NCI-H446 (cell line): Measurements from ENCODE around the gene ASCC1.
"Not testable (repeated sequence)": the region's sequence is repeated elsewhere in the genome, so short reads cannot be mapped to it uniquely, and the experiment has no call there.

Experiments used
- DNase-seq, 2 experiments: peaks; one replicate each; lab custom pipeline; 2025; lab: John Stamatoyannopoulos, UW

ASCC1 gene

DNA sequence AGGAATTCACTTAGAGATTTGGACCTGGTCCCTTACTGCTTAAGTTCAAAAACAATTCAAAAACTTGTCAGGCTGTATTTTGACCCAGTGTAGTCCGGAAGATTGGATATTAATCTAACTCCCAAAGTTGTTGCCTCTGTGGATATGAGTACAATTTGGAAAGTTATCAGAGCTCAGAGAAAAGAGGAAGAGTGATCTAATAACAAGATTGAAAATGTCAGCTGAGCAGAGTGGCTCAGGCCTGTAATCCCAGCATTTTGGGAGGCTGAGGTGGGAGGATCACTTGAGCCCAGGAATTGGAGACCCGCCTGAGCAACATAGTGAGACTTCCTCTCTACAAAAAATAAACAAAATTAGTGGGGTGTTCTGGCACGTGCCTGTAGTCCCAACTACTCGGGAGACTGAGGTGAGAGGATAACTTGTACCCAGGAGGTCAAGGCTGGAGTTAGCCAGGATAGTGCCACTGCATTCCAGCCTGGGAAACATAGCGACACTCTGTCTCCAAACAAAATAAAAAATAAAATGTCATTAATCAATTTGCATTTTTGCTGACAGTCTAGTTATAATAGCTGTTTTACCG lies 3.2 kb upstream of the ASCC1 start:
- no peak for DNase-seq

DNA sequence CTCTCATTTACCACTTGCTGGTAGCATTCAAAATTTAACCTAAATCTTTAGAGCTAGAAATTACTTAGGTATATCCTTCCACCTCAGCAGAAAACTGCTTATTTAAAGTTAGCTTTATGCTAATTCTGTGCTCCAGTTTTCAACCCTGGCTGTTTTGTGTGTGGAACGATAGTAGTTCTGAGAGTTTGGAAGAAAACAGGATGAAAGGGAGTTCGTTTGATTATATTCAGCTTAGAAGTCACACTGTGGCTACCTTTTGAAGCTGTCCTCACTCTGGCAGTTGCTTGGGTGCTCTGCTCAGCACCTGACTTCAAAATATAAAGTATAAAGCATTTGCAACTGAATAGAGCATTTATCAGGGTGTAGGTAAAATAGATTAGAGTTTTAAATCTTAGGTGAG lies 2.6 kb upstream of the ASCC1 start:
- no peak for DNase-seq

DNA sequence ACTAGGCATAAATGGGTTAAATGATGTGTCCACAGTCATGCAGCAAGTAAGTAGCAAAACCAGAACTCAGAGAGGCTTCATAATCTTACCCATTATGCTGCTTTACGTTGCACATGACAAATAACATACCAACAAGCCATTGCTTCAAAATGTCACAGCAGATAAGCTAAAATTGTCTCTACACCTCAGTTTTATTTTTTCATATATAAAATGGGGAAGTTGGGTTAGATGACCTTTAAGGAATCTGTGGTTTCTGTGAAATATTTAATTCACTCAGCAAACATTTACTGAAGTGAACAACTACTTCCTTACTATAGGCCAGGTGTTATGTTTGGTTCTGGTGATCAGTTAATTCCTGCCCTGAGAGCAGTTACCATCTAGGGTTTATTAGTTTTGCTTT lies 2.2 kb upstream of the ASCC1 start:
- no peak for DNase-seq

DNA sequence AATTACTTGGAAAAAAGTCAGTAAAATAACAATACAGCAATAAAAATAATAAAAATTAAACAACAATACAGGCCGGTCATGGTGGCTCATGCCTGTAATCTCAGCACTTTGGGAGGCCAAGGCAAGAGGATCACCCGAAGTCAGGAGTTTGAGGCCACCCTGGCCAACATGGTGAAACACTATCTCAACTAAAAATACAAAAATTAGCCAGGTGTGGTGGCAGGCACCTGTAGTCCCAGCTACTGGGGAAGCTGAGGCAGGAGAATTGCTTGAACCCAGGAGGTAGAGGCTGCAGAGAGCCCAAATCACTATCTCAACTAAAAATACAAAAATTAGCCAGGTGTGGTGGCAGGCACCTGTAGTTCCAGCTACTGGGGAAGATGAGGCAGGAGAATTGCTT lies 4.2 kb downstream of the ASCC1 start:
- DNase-seq: not testable (repeated sequence)

DNA sequence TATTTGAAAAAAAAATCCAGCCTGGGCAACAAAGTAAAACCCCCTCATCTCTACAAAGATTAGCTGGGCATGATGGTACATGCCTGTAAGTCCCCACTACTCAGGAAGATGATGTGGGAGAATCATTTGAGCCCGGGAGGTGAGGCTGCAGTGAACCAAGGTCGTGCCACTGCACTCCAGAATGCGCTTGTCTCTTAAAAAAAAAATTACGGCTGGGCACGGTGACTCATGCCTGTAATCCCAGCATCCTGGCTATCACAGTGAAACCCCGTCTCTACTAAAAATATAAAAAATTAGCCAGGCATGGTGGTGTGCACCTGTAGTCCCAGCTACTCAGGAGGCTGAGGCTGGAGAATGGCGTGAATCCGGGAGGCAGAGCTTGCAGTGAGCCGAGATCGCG lies 4.7 kb downstream of the ASCC1 start:
- not testable (repeated sequence) for DNase-seq

DNA sequence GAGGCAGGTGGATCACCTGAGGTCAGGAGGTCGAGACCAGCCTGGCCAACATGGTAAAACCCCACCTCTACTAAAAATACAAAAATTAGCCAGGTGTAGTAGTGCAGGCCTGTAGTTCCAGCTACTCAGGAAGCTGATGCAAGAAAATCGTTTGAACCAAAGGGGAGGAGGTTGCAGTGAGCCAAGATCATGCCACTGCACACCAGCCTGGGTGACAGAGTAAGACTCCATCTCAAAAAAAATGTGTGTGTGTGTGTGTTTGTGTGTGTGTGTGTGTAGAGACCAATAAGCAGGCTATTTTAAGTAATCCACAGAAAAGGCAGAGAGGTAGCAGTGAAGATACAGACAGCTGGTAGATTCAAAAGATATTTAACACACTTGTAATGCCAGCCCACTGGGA lies 7.5 kb downstream of the ASCC1 start:
- not testable (repeated sequence) for DNase-seq

DNA sequence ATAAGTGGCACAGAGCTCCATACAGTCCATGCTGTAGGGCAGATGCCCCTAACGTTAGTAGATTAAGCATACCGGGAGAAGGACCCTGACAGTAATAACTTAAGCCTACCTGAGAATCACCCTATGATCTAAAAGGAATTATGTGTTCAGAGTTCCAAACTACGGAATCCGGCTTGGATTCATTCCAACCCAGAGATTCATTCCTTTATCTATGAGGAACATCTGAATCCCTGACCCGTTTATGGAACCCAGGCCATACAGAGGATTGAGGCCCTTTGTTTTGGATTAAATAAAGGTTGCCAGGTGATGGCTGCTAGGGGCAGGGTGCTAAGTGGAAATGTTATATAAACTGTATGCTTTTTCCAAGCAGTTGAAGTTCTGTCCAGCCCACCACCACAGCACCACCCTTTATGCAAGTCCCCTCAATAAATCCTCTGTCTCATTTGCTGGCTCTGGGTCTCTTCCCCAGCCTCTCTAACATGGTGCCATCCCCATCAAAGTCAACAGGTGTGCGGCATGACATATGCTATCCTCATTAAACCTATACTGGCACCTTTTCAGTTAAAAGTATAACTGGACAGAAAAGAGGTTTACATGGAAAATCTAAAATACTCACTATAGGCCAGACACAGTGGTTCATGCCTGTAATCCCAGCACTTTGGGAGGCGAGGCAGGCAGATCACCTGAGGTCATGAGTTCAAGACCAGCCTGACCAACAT lies 9.4 kb downstream of the ASCC1 start:
- DNase-seq: no peak

DNA sequence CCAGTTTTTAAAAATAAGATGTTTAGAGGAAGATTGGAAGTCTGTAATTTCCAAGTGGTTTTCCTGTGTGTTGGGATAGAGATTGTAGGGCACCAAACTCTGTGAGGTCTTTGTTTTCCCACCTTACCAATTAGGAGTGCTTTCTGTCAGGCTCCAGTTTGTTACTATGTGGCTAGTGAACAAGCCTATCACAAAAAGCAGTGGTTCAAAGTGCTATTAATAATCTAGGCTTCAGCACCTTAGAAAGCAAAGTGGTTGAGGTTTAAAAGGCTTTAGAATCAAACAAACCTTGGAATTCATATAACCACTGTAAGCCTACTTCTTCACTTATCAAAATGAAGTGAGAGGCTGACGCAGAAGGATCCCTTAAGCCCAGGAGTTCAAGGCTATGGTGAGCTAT lies 11.4 kb downstream of the ASCC1 start:
- no peak for DNase-seq

DNA sequence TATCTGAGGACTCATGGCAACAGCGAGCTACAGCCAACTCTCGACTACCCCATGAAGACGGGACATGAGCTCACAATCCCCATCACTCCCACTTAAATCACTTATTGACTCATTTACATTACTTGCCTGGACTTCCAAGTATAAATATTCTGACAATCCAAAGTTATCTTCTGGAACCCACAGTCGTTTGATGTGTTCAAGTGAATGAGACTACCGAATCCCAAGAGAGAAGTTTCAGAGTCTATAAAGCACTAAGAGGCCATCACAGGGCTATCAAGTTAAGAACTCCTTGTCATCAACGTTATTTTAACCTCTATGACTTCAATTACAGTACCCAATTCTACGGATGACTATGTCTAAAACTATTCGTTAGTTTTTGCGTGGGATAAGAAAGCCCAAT lies 11.8 kb downstream of the ASCC1 start:
- no peak for DNase-seq

DNA sequence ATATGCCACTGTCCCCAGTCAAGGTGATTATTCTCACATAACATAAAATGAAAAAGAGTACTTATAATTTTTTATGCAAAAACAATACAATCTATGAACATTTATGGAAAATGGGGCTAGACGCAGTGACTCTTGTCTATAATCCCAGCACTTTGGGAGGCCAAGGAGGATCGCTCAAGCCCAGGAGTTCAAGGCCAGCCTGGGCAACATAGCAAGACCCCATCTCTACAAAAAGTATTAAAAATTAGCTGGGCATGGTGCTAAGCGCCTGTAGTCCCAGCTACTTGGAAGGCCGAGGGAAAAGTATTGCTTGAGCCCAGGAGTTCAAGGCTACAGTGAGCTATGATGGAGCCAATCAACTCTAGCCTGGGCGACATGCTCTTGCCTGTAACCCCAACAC lies 14.8 kb downstream of the ASCC1 start:
- no peak for DNase-seq

DNA sequence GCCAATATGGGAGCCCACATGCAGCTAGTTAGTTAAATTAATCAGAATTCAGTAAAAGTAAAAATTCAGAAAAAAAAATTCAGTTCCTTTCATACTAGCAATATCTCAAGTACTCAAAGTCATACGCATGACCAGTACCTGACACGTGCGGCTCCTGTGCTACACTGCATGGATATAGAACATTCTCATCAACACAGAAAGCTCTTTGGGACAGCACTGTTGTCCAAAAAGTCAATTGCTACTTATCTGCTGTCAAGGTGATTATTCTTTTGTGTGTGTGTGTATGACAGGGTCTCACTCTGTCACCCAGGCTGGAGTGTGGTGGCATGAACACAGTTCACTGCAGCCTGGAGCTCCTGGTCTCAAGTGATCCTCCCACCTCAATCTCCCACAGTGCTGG lies 15.2 kb downstream of the ASCC1 start:
- DNase-seq: no peak

DNA sequence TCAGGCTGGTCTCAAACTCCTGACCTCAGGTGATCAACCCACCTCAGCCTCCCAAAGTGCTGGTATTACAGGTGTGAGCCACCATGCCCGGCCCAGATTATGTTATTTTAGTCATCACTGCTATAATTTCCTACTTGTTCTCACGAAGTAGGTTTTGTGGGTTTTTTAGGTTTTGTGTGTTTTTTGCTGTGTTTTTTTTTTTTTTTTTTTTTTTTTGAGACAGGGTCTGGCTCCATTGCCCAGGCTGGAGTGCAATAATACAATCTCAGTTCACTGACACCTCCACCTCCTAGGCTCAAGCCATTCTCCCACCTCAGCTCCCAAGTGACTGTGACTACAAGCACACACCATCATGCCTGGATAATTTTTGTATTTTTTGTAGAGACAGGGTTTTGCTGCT lies 21.1 kb downstream of the ASCC1 start:
- no peak for DNase-seq

DNA sequence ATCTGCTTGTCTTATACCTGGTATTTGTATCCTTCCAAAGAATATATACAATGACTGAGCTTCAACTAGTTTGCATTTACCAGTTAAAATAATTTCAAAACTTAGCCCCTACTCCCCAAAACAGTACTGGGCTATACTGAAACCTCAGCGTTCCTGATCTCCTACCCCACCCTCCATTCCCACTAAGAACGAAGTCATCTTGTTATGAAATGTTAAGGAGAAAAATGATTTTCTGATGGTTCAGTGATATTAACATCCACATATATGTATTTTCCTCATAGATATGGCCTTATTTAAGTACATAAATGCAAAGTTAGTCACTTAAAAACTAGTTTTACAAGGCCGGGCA lies 29.1 kb downstream of the ASCC1 start:
- DNase-seq: no peak

DNA sequence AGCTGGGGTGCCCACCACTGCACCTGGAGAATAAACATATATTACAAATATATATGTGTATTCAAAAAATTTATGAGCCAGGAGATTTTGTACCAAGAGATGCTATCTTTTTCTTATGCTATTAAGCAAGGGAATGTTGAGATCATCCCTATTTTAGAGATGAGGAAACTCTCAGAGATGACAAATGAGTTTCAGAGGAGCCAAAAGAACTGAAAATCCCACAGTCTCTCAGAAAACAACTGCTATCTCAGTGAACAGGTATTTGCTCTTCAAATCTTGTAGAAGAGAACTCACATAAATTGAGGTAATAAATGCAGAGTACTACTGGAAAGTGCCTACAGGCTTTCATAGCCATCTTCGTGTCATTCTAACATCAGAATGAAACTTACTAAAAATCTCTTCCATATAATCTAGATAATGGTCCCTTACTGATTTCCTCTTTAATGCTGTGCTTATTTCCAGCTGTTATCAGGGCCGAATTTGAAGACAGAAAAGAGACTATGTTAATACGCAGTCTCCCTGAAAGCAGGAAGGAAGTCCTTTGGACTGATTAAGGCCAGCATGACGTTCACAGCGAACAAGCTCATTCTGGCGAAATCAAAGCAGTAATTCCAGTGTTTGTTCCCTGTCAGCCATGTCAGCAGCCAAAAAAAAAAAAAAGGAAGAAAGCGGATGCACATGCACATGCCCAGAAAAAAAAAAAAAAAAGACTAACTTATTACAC lies 29.7 kb downstream of the ASCC1 start:
- DNase-seq: no peak

DNA sequence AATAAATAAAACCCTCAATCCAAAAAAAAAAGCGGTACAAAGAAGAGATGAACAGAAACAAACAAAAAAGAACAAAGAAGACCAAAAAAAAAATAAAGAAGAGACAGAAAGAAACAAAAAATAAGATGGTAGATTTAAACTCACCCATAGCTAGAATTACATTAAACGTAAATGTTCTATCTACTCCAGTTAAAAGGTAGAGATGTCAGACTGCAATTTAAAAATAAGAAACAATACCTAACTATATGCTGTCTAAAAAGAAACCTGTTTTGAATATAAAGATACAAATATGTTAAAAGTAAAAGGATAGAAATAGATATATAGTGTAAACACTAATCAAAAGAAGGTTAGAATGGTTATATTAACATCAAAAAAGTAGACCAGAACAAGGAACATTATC lies 31.9 kb downstream of the ASCC1 start:
- DNase-seq: no peak

DNA sequence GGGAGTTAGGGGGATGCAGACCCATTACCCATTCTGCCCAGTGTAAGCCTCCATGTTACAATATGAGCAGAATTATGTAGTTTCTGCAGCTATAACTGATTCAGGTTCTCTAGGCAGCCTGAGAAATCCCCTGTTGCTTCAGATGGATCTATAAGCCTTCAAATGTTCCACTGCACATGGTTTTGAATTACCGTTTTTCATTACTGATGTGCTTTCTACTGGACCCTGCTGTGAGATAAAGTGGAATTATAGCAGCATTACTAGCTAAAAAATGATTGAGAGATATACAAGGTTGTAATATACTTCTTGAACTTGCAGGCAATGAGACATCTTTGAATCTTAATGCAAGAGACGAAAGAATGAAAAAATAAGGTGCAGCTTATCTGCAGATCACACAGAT lies 38.6 kb downstream of the ASCC1 start:
- DNase-seq: no peak

DNA sequence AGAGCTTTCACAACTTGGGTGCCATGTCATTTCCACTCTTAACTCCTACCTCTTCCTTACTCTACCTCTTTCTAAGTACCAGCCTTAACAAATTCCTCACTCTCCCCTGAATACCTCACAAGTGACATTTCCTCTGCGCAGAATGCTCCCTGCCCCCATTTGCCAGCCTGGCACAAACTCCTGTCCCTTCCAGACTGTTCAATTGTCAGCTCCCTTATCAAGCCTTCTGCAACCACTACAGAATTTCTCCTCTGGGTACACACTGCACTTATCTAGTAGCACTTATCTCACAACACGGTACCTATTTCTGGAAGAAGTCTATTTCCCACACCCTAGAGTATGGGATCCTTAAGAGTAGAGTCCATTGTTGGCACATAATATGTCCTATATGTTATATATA lies 39.4 kb downstream of the ASCC1 start:
- no peak for DNase-seq

DNA sequence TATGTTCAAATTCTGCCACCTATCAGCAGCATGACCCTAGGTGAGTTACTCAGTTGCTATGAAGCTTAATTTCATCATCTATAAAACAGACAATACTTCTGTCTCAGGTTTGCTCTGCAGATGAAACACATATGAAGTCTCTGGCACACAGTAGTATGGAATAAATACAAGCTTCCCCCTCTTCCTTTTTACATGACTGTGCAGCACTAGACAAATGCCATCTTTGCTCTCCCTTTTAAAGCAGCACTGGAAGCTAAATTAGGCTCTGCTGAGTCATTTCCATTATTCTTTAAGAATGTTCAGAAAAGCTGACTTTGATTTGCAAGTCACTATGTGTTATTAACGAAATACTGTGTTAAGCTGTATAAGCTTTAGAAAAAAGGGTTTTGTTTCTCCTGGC lies 40.9 kb downstream of the ASCC1 start:
- DNase-seq: no peak

DNA sequence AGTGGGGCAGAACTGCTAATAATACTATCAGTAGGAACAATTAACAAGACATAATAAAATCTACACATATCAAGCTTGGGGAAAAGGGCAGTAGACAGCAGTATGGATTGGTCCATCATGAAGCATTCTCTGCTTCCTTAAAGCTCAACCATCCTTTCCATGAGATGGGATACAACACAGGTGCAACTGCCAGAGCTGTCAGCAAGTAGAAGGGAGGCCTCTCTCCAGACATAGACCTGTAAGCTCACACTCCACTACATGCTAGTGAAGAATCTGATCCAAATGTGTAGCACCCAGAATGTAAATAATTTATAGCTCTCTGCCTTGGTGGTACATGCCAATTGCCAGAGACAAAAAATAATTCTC lies 41.8 kb downstream of the ASCC1 start:
- no peak for DNase-seq

DNA sequence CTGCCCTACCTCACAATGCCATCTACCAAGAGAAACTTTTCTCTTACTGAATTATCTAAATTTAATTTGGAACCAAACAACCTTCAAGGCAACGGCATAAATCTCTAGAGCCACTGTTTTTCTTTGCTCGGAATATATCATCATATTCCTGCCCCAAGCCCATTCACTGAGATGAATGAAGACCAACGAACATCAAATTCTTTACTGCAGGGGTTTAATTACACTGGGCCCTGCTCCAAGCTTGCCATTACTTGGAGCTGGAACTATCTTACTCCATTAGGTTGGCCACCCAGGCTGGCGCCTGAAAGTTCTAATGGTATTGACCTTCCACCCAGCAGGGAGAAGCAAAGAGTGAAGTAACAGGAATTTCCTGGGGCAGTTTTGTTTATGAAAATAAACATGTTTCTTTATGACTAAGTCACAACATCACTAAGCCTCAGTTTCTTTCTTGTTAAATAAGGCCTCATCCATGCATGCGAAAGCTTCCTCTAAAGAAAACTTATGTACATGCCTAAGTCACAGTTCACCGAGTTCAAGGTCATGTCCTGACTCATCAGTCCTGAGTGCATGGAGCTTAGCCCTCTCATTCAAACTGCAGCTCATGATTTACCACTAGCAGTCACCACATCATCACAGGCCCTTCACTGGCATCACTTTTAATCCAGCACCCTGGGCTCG lies 42.3 kb downstream of the ASCC1 start:
- peak in 1 of 2 experiments; percentile 31 for DNase-seq

DNA sequence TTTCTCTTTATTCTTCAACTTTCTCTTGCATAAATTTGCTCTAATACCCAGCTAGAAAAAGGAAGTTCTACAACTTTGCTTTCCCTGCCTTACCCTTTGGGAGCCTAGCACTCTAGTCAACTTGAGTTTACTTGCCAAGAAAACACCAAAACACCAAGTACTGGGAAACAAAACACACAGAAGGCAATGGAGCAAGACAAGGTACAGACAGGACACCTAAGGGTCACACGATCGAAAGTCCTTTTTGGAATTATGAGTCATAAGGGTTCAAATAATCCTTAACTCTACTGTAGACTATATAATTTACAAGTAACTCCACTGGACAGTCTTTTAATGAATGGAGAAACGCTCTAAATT lies 42.8 kb downstream of the ASCC1 start:
- DNase-seq: no peak

DNA sequence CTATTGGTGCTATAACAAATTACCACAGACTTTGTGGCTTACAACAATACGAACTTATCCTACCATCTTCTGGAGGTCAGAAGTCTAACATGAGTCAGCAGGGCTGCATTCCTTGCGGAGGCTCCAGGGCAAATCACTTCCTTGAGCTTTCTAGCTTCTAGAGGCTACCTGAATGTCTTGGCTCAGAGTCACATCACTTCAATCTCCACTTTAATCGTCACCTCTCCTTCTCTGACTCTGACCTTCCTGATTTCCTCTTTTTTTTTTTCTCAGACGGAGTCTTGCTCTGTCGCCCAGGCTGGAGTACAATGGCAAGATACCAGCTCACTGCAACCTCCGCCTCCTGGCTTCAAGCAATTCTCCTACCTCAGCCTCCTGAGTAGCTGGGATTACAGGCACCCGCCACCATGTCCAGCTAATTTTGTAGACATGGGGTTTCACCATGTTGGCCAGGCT lies 44.9 kb downstream of the ASCC1 start:
- no peak for DNase-seq

DNA sequence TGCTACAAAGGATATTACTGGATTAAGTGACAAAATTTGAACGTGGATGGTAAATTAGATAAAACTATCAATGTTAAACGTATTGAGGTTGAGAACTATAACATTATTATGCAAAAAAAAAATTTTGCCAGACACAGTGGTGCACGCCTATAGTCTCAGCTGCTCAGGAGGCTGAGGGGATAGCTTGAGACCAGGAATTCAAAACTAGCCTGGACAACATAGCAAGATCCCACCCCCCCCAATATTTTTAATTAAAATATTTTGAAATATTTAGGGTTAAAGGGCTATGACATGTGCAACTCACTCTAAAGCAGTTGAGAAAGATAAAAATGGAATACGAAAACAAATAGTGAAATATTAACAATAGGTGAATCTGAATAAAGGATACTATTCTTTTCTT lies 45.3 kb downstream of the ASCC1 start:
- no peak for DNase-seq
